ENCODE results near the gene CXorf58. TPM values are rescaled to one million over a fixed set of nuclear protein-coding genes. Genes with fewer than 3 reads are reported as not detected.

Gene CXorf58
- total RNA-seq, 5 donors from 2014 or later (not counting 1 experiment from before 2014, with no cell fraction given) = not detected

GRCh38 chrX:23871905-23872546, 35.8 kb upstream of the CXorf58 start:
- Histone ChIP-seq H3K4me1 (ENCODE audit: control insufficient read depth in 1 of 2, extremely low read depth in 1 of 2, insufficient read depth in 2 of 2, low read length in 2 of 2) (no peaks in the 10 kb centered on the region), H3K9me3 (no peaks in the 10 kb centered on the region), H3K27ac (ENCODE audit: low read length) (no peak overlapping the region), H3K36me3 (ENCODE audit: control insufficient read depth in 2 of 2, extremely low read depth in 1 of 2, insufficient read depth in 1 of 2, low read length in 1 of 2) (no peaks in the 10 kb centered on the region), H3K4me3 (ENCODE audit: control insufficient read depth in 1 of 2, extremely low read depth in 1 of 2, low read length in 1 of 2) (no peak overlapping the region), H3K27me3 (replicated peaks in 1 of 2; ENCODE audit: control insufficient read depth in 2 of 2, extremely low read depth in 1 of 2, insufficient read depth in 2 of 2, low read length in 1 of 2) (no peaks in the 10 kb centered on the region)
- DNase-seq = no peak
- POLR2A ChIA-PET = no interaction called here
- Mint-ChIP-seq H3K27me3 (no peaks in the 10 kb centered on the region), H3K27ac (no peak overlapping the region), H3K4me3 (no peak overlapping the region), H3K4me1 (no peaks in the 10 kb centered on the region), H3K9me3 (no peaks in the 10 kb centered on the region), H3K36me3 (peaks cover 4% of the 10 kb centered on the region)
- no CpG with 5 or more reads among the region's 4 CpGs for WGBS (ENCODE audit: insufficient coverage)
- ATAC-seq (replicated peaks in 1 of 4) = no peak
- CTCF ChIA-PET = interaction anchor here (0.6 kb wide), 2 partner anchors 17 to 362 kb away, joined by 5 to 6 read pairs; no protein-coding TSS in a partner anchor

DNA sequence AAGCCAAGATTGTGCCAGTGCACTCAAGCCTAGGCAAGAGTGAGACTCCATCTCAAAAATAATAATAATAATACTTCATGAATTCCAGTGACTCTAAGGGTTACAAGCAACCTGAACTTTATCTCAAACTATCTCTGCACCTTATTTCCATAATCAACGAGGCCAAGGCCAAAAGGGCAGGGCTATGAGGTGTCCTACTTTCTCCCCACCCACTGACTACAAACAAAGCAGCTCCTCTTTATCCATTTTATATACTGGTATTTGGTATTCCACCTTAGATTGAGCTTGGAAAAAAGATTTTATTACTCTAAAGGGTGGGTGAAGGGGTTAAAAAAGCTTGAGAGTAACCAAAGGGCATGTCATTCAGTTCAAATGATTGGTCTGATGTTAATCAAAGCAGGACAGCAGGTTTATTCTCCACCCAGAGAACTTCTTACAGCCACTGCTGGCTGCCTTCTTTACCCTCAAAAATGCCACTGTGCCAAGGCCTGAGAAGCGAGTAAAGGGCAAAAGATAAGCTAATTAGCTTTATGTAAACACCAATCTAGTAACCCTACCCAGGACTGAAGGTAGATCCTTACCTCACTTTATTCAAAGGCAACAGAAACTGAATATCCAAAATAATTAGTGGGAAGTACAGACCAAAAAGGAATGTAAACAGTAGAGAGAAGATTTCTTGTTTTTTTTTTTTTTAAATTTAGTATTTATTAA, 28.3 kb upstream of the CXorf58 start:
- ChIA-PET CTCF (no interaction called here), POLR2A (interaction anchor here in 1 of 2 donors (0.5 kb wide), 1 partner anchor 149 kb away, joined by 3 read pairs; no protein-coding TSS in a partner anchor)
- Mint-ChIP-seq H3K4me3 (no peak overlapping the region), H3K4me1 (peaks cover 0 to 5% (median 0%) of the 10 kb centered on the region in 3 donors), H3K36me3 (peaks cover 3% of the 10 kb centered on the region), H3K27me3 (no peaks in the 10 kb centered on the region), H3K9me3 (no peaks in the 10 kb centered on the region), H3K27ac (no peak overlapping the region)
- Histone ChIP-seq H3K9me3 (no peaks in the 10 kb centered on the region), H3K4me3 (ENCODE audit: control insufficient read depth in 1 of 2, extremely low read depth in 1 of 2, low read length in 1 of 2) (no peak overlapping the region), H3K4me1 (ENCODE audit: control insufficient read depth in 1 of 2, extremely low read depth in 1 of 2, insufficient read depth in 2 of 2, low read length in 2 of 2) (no peaks in the 10 kb centered on the region), H3K36me3 (ENCODE audit: control insufficient read depth in 2 of 2, extremely low read depth in 1 of 2, insufficient read depth in 1 of 2, low read length in 1 of 2) (no peaks in the 10 kb centered on the region), H3K27ac (ENCODE audit: low read length) (no peak overlapping the region), H3K27me3 (replicated peaks in 1 of 2; ENCODE audit: control insufficient read depth in 2 of 2, extremely low read depth in 1 of 2, insufficient read depth in 2 of 2, low read length in 1 of 2) (no peaks in the 10 kb centered on the region)
- DNase-seq = no peak
- ATAC-seq (replicated peaks in 1 of 4) = no peak
- no CpG with 5 or more reads among the region's 2 CpGs for WGBS (ENCODE audit: insufficient coverage)

DNA sequence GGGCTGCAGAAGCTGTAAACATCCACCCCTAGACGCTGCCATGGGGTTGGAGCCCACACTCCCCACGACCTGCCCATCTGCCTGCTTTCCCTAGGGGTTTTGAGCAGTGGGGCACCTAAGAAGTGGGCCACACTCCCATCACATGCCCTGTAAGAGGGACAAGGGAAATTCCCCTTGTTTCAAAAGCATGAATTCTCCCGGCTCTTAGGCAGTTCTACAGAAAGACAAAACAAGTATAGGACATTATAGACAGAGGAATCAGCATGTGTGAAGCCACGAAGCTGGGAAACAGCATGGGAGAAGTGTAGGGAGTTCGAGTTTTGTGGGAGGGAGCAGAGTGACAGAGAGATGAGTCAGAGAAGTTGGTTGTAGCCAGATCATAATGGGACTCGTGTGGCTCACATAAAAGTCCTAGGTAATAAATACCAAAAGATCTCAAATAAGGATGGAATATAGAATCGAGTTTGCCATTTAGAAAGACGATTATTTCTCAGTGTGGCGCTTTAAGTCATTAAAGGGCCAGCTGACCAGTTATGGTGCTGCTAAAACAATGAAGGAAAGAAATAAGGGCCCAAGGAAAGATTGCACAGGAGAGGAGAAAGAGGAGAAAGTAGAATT, 24.0 kb upstream of the CXorf58 start:
- Mint-ChIP-seq H3K27ac (no peak overlapping the region), H3K4me1 (peaks cover 0 to 5% (median 0%) of the 10 kb centered on the region in 3 donors), H3K36me3 (no peaks in the 10 kb centered on the region), H3K27me3 (no peaks in the 10 kb centered on the region), H3K4me3 (no peak overlapping the region), H3K9me3 (no peaks in the 10 kb centered on the region)
- no peak overlapping the region for H3K4me3 ChIP-seq (ENCODE audit: control insufficient read depth in 1 of 2, extremely low read depth in 1 of 2, low read length in 1 of 2)
- no peaks in the 10 kb centered on the region for H3K9me3 ChIP-seq
- 38% methylated on average over 3 of the region's 9 CpGs for WGBS (ENCODE audit: insufficient coverage)
- POLR2A ChIA-PET = no interaction called here
- H3K27ac ChIP-seq (ENCODE audit: low read length) = no peak overlapping the region
- DNase-seq (no peak), ATAC-seq (replicated peaks in 1 of 4) (no peak)
- H3K27me3 ChIP-seq (replicated peaks in 1 of 2; ENCODE audit: control insufficient read depth in 2 of 2, extremely low read depth in 1 of 2, insufficient read depth in 2 of 2, low read length in 1 of 2) = no peaks in the 10 kb centered on the region
- H3K4me1 ChIP-seq (ENCODE audit: control insufficient read depth in 1 of 2, extremely low read depth in 1 of 2, insufficient read depth in 2 of 2, low read length in 2 of 2) = no peaks in the 10 kb centered on the region
- H3K36me3 ChIP-seq (ENCODE audit: control insufficient read depth in 2 of 2, extremely low read depth in 1 of 2, insufficient read depth in 1 of 2, low read length in 1 of 2) = no peaks in the 10 kb centered on the region
- CTCF ChIA-PET = no interaction called here

DNA sequence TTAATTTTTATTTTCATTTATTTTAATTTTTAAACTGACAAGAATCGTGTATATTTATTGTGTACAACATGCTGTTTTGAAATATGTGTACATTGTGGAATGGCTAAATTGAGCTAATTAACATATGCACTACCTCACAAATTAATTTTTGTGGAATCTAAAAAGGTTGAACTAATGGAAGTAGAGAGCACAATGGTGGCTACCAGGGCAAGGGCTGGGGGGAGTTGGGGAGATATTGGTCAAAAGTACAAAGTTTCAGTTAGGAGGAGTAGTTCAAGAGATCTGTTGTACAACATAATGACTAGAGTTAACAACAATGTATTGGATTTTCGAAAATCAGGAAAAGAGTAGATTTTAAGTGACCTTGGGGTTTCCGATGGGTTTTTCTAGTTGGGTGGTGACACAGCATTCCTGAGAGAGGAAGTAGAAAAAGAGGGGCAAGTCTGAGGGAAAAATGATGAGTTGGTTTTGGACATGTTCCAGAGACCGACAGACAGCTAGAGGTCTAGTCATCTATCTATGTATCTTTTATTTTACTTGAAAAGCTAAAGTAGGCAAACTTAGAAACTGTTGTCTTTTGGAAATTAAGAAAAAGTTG, 23.3 kb upstream of the CXorf58 start:
- DNase-seq = no peak
- Histone ChIP-seq H3K27me3 (replicated peaks in 1 of 2; ENCODE audit: control insufficient read depth in 2 of 2, extremely low read depth in 1 of 2, insufficient read depth in 2 of 2, low read length in 1 of 2) (no peaks in the 10 kb centered on the region), H3K27ac (ENCODE audit: low read length) (no peak overlapping the region), H3K36me3 (ENCODE audit: control insufficient read depth in 2 of 2, extremely low read depth in 1 of 2, insufficient read depth in 1 of 2, low read length in 1 of 2) (no peaks in the 10 kb centered on the region), H3K4me1 (ENCODE audit: control insufficient read depth in 1 of 2, extremely low read depth in 1 of 2, insufficient read depth in 2 of 2, low read length in 2 of 2) (no peaks in the 10 kb centered on the region), H3K9me3 (no peaks in the 10 kb centered on the region), H3K4me3 (ENCODE audit: control insufficient read depth in 1 of 2, extremely low read depth in 1 of 2, low read length in 1 of 2) (no peak overlapping the region)
- no CpG with 5 or more reads among the region's 4 CpGs for WGBS (ENCODE audit: insufficient coverage)
- Mint-ChIP-seq H3K27me3 (no peaks in the 10 kb centered on the region), H3K4me3 (no peak overlapping the region), H3K4me1 (peaks cover 0 to 5% (median 0%) of the 10 kb centered on the region in 3 donors), H3K9me3 (no peaks in the 10 kb centered on the region), H3K27ac (no peak overlapping the region), H3K36me3 (no peaks in the 10 kb centered on the region)
- no peak for ATAC-seq (replicated peaks in 1 of 4)
- ChIA-PET CTCF (interaction anchor here in 1 of 2 donors (1.2 kb wide), 1 partner anchor 17 kb away, joined by 3 read pairs; no protein-coding TSS in a partner anchor), POLR2A (no interaction called here)

GRCh38 chrX:23885803-23886202, 22.0 kb upstream of the CXorf58 start:
- Mint-ChIP-seq H3K4me3 (no peak overlapping the region), H3K27me3 (no peaks in the 10 kb centered on the region), H3K36me3 (no peaks in the 10 kb centered on the region), H3K4me1 (peaks cover 0 to 5% (median 0%) of the 10 kb centered on the region in 3 donors), H3K9me3 (no peaks in the 10 kb centered on the region), H3K27ac (no peak overlapping the region)
- H3K27ac ChIP-seq (ENCODE audit: low read length) = no peak overlapping the region
- H3K4me3 ChIP-seq (ENCODE audit: control insufficient read depth in 1 of 2, extremely low read depth in 1 of 2, low read length in 1 of 2) = no peak overlapping the region
- ChIA-PET POLR2A (no interaction called here), CTCF (no interaction called here)
- H3K36me3 ChIP-seq (ENCODE audit: control insufficient read depth in 2 of 2, extremely low read depth in 1 of 2, insufficient read depth in 1 of 2, low read length in 1 of 2) = no peaks in the 10 kb centered on the region
- no CpG with 5 or more reads among the region's 3 CpGs for WGBS (ENCODE audit: insufficient coverage)
- no peak for DNase-seq
- no peaks in the 10 kb centered on the region for H3K9me3 ChIP-seq
- no peaks in the 10 kb centered on the region for H3K4me1 ChIP-seq (ENCODE audit: control insufficient read depth in 1 of 2, extremely low read depth in 1 of 2, insufficient read depth in 2 of 2, low read length in 2 of 2)
- H3K27me3 ChIP-seq (replicated peaks in 1 of 2; ENCODE audit: control insufficient read depth in 2 of 2, extremely low read depth in 1 of 2, insufficient read depth in 2 of 2, low read length in 1 of 2) = no peaks in the 10 kb centered on the region
- ATAC-seq (replicated peaks in 1 of 4) = no peak

GRCh38 chrX:23887451-23887850, 20.4 kb upstream of the CXorf58 start:
- CTCF ChIA-PET = interaction anchor here in 1 of 2 donors (0.6 kb wide), 1 partner anchor 24 kb away, joined by 3 read pairs; no protein-coding TSS in a partner anchor
- H3K4me1 Mint-ChIP-seq = peaks cover 0 to 5% (median 0%) of the 10 kb centered on the region in 3 donors

More at GRCh38 chrX:23887451-23887850, 20.4 kb upstream of the CXorf58 start:
- Histone ChIP-seq H3K4me3 (ENCODE audit: control insufficient read depth in 1 of 2, extremely low read depth in 1 of 2, low read length in 1 of 2) (no peak overlapping the region), H3K36me3 (ENCODE audit: control insufficient read depth in 2 of 2, extremely low read depth in 1 of 2, insufficient read depth in 1 of 2, low read length in 1 of 2) (no peaks in the 10 kb centered on the region), H3K27me3 (replicated peaks in 1 of 2; ENCODE audit: control insufficient read depth in 2 of 2, extremely low read depth in 1 of 2, insufficient read depth in 2 of 2, low read length in 1 of 2) (no peaks in the 10 kb centered on the region), H3K4me1 (ENCODE audit: control insufficient read depth in 1 of 2, extremely low read depth in 1 of 2, insufficient read depth in 2 of 2, low read length in 2 of 2) (no peaks in the 10 kb centered on the region), H3K27ac (ENCODE audit: low read length) (no peak overlapping the region), H3K9me3 (no peaks in the 10 kb centered on the region)
- Mint-ChIP-seq H3K27ac (no peak overlapping the region), H3K4me3 (no peak overlapping the region), H3K27me3 (no peaks in the 10 kb centered on the region), H3K36me3 (no peaks in the 10 kb centered on the region), H3K9me3 (no peaks in the 10 kb centered on the region)
- WGBS (ENCODE audit: insufficient coverage) = no CpG with 5 or more reads among the region's 6 CpGs
- no peak for DNase-seq
- POLR2A ChIA-PET = no interaction called here
- no peak for ATAC-seq (replicated peaks in 1 of 4)
